Inflammatory macrophage (primary cell): ENCODE data around the gene PPFIA1.
A peak's percentile ranks its signal among the peaks of the same experiment; 100 is the strongest.
"Not testable (repeated sequence)": the region's sequence is repeated elsewhere in the genome, so short reads cannot be mapped to it uniquely, and the experiment has no call there.

Source experiments
- DNase-seq, 2 donors: peaks; one replicate each; pipeline ENCODE4 v3.0.0-alpha.2; 2020 to 2022

Gene PPFIA1

DNA sequence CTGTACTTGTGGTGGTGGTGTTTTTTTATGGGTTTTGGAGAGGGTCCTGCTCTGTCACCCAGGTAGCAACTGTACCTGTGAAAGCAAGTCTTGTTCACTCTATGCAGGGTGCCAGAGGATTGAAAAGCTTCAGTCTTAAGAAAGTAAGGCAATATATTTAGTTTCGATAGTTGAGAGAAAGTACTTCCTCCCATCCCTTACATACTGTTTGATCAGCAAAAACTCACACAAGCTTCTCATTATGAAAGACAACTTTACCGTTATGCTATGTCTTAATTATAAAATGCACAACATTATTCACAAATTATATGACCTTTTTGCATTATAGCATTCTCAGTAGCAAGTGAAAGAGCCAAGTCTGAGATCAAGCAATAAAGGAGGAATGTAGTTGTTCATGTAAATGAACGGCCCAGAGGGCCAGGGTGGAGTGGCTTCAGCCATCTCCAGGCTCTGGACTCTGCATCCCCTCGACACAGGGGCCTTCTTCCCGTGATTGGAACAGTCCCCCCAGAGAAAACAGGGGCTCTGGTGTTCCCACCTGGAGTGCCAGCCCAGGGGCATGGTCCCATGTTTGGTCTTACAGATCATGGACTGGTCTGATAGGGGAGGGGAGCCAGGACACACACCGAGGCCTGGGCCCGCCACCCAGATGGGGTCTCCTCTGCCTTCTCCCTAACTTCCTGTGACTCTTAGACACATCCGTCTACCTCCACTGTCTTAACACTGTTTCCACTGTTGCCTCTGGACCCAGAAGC lies 89.1 kb downstream of the PPFIA1 start:
- DNase-seq = peak in 1 of 2 donors; percentile 6

DNA sequence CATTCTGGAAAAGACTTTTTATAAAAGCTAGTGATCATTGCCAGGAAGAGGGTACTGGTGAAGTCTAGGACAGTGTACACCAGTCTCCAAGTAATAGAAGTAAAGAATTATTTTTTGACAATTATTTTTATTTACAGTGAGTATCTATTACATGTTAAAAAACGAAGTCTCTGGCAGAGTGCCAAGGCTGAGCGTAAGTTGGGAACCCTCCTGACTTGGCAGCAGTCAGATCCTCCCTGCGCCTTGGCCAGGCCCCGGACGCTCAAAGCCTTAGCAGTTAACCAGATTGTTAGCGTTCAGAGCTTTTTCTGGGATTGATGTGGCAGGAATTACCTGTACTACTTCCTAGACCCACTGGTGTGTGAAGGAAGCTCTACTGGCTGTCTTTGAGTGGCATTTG lies 89.7 kb downstream of the PPFIA1 start:
- no peak for DNase-seq

DNA sequence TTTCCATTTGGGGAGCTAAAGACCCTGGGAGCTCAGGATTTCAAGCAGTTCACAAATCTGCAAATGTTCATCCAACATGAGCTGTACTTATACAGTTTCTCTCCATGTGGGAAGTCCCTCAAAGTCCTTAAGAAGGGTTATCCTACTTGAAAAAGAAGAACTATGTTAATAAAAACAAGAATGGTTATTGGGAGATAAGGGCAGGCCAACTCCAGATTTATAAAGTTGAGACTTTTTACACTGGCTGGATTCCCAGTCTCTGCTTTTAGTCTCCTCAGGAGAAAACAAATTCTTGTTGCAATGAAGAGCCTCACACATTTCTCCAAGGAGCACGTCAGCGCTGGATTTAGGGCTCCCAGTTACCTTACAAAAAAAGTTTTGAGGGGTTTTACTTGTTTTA lies 93.7 kb downstream of the PPFIA1 start:
- DNase-seq = no peak

GRCh38 chr11:70364745-70365543 lies 94.5 kb downstream of the PPFIA1 start:
- no peak for DNase-seq

- DNase-seq = no peak
Measured at GRCh38 chr11:70365544-70365927, 95.0 kb downstream of the PPFIA1 start.

DNA sequence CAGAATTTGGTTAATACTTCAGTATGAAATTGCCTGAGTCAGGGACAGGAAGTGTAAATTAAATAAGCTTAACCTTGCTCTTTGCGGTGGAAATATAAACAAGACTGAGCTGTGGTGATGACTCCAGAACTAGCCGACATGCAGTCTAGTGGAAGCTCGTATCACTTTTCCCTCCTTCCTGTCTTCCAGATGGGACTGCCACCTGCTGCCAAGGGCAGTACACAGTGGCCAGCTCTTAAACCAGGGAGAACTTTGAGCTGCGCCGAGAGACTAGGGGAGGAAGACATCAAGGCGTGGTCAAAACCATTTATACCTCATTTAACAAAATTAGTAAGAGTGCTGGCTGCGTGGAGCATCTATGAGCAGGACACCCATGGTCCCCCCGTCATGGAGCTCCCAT lies 96.6 kb downstream of the PPFIA1 start:
- no peak for DNase-seq

DNA sequence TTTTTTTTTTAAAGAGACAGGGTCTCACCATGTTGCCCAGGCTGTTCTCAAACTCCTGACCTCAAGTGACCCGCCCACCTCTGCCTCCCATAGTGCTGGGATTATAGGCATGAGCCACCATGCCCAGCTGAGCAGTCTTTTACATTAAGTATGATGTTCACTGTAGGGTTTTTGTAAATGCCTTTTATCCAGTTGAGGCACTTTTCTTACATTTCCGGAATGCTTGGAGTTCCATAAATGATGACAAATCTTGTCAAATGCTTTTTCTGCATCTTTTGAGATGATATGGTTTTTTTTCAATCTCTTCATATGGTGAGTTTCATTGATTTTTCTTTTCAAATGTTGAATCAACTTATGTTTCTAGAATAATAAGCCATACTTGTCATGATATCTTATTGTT lies 98.5 kb downstream of the PPFIA1 start:
- DNase-seq = no peak

DNA sequence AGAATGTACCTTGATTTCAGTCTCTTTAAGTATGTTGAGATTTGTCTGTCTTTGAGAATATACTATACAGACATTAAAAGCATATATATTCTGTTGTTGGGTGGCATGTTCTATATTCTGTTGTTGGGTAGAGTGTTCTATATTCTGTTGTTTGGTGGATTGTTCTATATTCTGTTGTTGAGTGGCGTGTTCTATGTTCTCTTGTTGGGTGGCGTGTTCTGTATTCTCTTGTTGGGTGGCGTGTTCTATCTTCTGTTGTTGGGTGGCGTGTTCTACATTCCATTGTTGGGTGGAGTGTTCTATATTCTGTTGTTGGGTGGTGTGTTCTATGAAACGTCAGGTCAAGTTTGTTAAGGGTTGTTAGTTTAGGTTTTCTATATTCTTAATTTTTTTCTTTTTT lies 100.8 kb downstream of the PPFIA1 start:
- no peak for DNase-seq

- no peak for DNase-seq
Measured at GRCh38 chr11:70372076-70372475, 101.6 kb downstream of the PPFIA1 start.

GRCh38 chr11:70376621-70377020 lies 106.1 kb downstream of the PPFIA1 start:
- DNase-seq = no peak

DNA sequence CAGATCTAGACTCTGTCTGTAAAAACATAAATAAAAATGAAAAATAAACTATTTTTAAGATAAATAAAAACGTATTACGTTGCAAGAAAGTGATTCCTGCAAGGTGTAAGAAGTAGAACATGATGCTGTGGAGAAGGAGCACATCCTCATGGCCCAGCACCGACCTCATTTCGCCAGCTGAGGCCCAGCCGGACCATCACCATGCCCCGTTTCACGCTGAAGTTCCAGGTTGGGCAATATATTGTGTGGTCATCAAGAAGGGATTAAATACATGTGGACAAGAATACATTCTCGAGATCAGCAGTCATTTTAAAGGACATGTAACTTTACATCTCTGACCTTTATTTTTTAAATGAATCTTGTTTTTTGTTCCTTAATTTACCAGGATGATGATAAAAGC lies 107.2 kb downstream of the PPFIA1 start:
- DNase-seq = no peak

DNA sequence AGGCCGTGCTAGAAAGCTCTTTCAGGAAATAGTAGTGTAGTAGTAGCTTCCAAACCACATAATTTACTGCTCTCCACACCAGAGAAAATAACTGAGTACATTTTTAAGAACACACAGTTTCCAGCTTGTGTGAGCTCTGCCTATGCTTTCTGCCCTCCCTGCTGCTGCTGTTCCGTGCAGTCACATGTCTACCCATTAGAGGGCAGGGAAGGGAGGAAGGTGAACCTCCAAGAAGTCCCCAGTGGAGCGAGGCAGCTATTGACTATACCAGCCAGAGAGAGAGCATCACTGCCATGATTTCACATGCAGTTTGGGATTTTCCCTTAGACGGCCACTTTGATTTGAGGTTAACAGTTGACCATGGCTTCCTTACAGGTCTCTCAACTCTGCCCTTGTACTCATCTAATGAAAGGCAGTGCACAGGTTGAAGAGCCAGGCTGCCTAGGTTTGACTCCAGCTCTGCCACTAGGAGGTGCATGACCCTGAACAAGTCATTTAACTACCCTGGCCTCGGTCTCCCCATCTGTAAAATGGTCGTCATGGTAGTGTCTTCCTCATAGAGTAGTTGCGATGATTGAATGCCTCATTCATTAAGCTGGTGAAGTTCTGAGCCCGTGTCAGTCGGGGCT lies 108.1 kb downstream of the PPFIA1 start:
- DNase-seq = no peak

DNA sequence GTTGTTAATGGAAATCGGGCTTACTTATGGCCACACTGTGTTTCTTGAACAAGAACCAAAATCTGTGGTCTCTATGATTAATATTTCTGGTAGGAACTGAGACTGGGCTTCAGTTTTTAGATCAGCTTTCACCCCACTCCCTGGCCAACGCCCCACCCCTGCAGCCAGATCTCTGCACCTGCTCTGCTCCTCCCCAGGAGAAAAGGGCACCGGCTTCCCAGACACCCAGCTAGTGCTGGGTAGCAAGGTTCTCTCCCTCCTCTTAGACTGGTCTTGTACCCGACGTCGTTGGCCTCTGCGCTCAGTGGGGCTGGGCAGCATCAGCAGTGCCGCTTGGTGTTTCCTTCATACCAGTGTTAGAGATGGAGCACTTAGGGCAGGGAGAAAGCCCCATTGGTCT lies 110.9 kb downstream of the PPFIA1 start:
- DNase-seq = no peak

- DNase-seq = no peak
Measured at GRCh38 chr11:70381872-70382861, 111.7 kb downstream of the PPFIA1 start.

- DNase-seq = no peak
Measured at GRCh38 chr11:70383664-70384565, 113.4 kb downstream of the PPFIA1 start.

- no peak for DNase-seq
Measured at GRCh38 chr11:70384566-70385152, 114.2 kb downstream of the PPFIA1 start.

DNA sequence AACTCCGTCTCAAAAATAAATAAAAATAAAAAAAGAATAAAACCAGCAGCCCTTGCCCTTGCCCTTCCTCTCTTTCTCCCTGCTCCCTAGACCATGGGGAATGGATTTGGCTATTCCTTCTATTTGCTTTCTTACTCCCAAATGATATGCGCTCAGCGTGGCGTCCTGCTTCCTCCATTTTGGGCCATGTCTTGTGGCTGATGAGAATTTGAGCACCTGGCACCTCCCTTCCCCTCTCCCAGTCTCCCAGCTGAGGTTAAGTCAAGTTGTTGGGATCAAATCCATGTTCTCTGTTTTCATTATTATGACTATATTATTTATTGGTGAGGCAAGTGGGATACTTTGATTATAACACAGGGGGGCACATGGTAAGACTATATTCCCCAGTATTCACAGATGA lies 117.1 kb downstream of the PPFIA1 start:
- no peak for DNase-seq

GRCh38 chr11:70389201-70389600 lies 118.7 kb downstream of the PPFIA1 start:
- DNase-seq = no peak

- DNase-seq = not testable (repeated sequence)
Measured at GRCh38 chr11:70390882-70391281, 120.4 kb downstream of the PPFIA1 start.

GRCh38 chr11:70394211-70394950 lies 123.9 kb downstream of the PPFIA1 start:
- no peak for DNase-seq
